ENCODE data around the gene LKAAEAR1.
A peak's percentile ranks its signal among the peaks of the same experiment; 100 is the strongest.

The LKAAEAR1 gene

DNA sequence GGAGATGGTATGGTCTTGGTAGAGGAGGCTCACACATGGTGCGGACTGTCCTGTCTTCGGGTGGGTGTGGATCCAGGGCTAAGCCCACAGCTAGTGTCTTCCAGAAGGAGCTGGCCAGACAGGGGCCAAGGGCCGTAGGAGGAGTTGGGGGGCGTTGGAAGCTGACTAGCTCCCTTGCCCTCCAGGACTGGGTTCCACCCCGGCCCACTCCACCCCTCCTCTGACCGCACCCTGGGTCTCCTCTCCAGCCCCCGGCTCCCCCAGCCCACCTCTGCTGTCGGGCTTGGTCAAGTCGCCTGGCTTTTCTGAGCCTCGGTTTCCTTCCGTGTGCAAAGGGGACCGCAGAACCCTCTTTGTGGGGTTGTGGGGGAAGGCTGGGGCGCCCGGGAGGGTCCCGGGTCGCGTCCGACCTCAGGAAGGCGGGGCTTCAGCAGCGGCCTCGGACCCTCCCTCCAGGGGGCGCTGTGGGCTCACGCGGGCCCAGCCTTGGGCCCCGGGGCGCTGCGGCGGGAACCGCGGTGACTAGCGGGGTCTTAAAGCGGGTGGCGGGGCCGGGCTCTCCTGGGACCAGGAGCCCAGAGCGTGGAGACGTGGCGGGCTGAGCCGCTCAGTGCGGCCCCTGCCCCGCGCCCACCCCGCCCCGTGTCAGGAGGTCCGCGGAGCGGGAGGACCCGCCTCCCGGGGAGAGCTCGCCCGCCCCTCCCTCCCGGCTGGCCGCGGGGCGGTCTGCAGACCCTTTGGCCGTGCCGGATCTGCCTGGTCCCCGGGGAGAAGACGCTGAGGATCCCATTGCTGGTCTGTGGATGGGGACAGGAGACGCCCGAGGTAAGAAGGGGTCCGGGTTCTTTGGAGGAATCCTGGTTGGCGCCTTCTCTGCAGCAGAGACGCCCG, 17.8 kb upstream of the LKAAEAR1 start:
- ATAC-seq: peak; percentile 85
- no peak for TF ChIP-seq ZFP3 (CRISPR knock-in tag; IDR thresholded peaks at IDR 0.05)

DNA sequence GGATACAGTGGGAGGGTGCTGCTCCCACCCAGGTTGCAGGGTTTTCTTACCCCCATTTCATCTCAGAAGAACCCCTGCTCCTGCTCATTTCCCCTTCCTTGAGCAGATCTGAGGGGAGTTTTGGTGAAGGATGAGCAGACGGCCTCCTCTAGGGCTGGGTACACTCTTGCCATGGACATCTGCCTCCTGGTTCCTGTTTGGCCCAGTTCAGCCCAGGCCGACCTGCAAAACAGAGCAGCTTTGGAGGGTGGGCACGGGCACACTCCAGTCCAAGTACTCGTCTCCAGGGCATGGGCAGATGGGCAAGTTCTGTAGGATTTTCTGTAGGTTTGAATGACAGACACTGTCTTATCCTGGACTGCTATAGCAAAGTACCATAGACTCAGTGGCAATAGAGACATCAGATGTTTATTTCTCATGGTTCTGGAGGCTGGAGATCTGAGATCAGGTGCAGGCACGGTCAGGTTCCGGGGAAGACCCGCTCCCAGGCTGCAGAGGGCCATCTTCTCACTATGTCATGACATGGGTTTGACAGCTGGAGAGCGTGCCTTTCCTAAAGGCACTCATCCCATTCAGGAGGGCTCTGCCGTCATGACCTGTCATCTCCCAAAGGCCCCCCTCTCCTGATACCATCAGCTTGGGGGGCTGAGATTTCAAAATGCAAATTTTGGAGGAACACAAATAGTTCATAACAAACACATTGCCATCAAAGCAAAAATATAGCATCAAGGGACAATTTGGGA, 16.9 kb upstream of the LKAAEAR1 start:
- TF ChIP-seq ISL1 (CRISPR knock-in tag; IDR thresholded peaks at IDR 0.05) (no peak), TSHZ2 (CRISPR knock-in tag; IDR thresholded peaks at IDR 0.05) (no peak), ARNTL (CRISPR knock-in tag; IDR thresholded peaks at IDR 0.05; ENCODE audit: borderline replicate concordance, low read depth) (no peak), ESRRG (CRISPR knock-in tag; IDR thresholded peaks at IDR 0.05) (no peak), ZFP30 (CRISPR knock-in tag; IDR thresholded peaks at IDR 0.05) (no peak), BACH2 (CRISPR knock-in tag; IDR thresholded peaks at IDR 0.05; ENCODE audit: borderline replicate concordance) (no peak), PPARA (CRISPR knock-in tag; IDR thresholded peaks at IDR 0.05; ENCODE audit: borderline replicate concordance) (no peak), RARB (CRISPR knock-in tag; IDR thresholded peaks at IDR 0.05) (no peak), ZNF565 (CRISPR knock-in tag; conservative IDR thresholded peaks at IDR 0.05; ENCODE audit: low read depth) (no peak), POU6F1 (CRISPR knock-in tag; IDR thresholded peaks at IDR 0.05; ENCODE audit: borderline replicate concordance, low read depth) (no peak), ZNF70 (CRISPR knock-in tag; IDR thresholded peaks at IDR 0.05) (no peak), OSR1 (CRISPR knock-in tag; IDR thresholded peaks at IDR 0.05) (no peak), TOX (CRISPR knock-in tag; IDR thresholded peaks at IDR 0.05; ENCODE audit: borderline replicate concordance) (no peak), ZFP3 (CRISPR knock-in tag; IDR thresholded peaks at IDR 0.05) (no peak), ZNF8 (CRISPR knock-in tag; IDR thresholded peaks at IDR 0.05) (no peak), SNAI2 (CRISPR knock-in tag; IDR thresholded peaks at IDR 0.05) (no peak), CSDC2 (CRISPR knock-in tag; IDR thresholded peaks at IDR 0.05) (no peak)
- TF ChIP-seq, protein P1, sequence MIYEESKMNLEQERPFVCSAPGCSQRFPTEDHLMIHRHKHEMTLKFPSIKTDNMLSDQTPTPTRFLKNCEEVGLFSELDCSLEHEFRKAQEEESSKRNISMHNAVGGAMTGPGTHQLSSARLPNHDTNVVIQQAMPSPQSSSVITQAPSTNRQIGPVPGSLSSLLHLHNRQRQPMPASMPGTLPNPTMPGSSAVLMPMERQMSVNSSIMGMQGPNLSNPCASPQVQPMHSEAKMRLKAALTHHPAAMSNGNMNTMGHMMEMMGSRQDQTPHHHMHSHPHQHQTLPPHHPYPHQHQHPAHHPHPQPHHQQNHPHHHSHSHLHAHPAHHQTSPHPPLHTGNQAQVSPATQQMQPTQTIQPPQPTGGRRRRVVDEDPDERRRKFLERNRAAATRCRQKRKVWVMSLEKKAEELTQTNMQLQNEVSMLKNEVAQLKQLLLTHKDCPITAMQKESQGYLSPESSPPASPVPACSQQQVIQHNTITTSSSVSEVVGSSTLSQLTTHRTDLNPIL (CRISPR knock-in tag; IDR thresholded peaks at IDR 0.05; ENCODE audit: low read depth): no peak
- TF ChIP-seq, protein P2, sequence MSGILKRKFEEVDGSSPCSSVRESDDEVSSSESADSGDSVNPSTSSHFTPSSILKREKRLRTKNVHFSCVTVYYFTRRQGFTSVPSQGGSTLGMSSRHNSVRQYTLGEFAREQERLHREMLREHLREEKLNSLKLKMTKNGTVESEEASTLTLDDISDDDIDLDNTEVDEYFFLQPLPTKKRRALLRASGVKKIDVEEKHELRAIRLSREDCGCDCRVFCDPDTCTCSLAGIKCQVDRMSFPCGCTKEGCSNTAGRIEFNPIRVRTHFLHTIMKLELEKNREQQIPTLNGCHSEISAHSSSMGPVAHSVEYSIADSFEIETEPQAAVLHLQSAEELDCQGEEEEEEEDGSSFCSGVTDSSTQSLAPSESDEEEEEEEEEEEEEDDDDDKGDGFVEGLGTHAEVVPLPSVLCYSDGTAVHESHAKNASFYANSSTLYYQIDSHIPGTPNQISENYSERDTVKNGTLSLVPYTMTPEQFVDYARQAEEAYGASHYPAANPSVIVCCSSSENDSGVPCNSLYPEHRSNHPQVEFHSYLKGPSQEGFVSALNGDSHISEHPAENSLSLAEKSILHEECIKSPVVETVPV (CRISPR knock-in tag; IDR thresholded peaks at IDR 0.05): no peak
- TF ChIP-seq, protein P3, sequence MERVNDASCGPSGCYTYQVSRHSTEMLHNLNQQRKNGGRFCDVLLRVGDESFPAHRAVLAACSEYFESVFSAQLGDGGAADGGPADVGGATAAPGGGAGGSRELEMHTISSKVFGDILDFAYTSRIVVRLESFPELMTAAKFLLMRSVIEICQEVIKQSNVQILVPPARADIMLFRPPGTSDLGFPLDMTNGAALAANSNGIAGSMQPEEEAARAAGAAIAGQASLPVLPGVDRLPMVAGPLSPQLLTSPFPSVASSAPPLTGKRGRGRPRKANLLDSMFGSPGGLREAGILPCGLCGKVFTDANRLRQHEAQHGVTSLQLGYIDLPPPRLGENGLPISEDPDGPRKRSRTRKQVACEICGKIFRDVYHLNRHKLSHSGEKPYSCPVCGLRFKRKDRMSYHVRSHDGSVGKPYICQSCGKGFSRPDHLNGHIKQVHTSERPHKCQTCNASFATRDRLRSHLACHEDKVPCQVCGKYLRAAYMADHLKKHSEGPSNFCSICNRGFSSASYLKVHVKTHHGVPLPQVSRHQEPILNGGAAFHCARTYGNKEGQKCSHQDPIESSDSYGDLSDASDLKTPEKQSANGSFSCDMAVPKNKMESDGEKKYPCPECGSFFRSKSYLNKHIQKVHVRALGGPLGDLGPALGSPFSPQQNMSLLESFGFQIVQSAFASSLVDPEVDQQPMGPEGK (CRISPR knock-in tag; IDR thresholded peaks at IDR 0.05; ENCODE audit: borderline replicate concordance): no peak
- no peak for ATAC-seq

DNA sequence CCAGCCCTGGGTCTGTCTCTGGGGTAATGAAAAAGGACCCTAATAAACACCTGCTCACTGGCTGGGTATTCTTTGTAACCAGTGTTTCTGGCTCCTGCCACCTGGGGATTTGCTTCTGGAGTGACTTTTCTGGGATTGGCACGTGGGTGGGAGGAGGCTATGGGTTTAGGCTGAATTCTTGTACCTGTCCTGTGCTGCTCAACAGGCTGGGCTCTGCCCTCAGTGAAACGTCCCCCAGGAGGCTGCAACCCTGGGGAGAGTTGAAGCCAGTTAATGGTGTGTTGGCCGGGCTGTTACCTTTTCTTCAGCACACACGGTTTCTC, 16.3 kb upstream of the LKAAEAR1 start:
- no peak for TF ChIP-seq PPARA (CRISPR knock-in tag; IDR thresholded peaks at IDR 0.05; ENCODE audit: borderline replicate concordance)
- TF ChIP-seq, protein P2 (CRISPR knock-in tag; IDR thresholded peaks at IDR 0.05): no peak
- ATAC-seq: no peak

Measured in SK-N-SH treated with all-trans-retinoic acid at 6 μM for 48 hours (cell line).